IMR-90 (cell line): ENCODE results near the gene CARMIL1. TPM values are rescaled to one million over a fixed set of nuclear protein-coding genes. Genes with fewer than 3 reads are reported as not detected.

Source experiments
- ATAC-seq: fragments of 200-7000 bp; cut with Tn5 transposase; 2 replicates; pipeline ENCODE4 v1.9.1; 2020; ENCODE audit warnings: low read depth, mild to moderate bottlenecking, moderate library complexity
- BruUV-seq: library from RNA; stranded (reverse); fragments of 400-500 nt; replicated peaks from 2 replicates; lab custom pipeline; 2021; lab: Mats Ljungman, UMichigan
- CTCF ChIA-PET: fragments of 300-600 bp; formaldehyde crosslinking; extraction: SDS; loops from one replicate; lab custom pipeline; 2021; ENCODE audit warnings: antibody characterized with exemption; lab: Yijun Ruan, JAX
- POLR2A ChIA-PET: fragments of 300-600 bp; sonication (Branson Sonifier 250); formaldehyde crosslinking; loops from one replicate; lab custom pipeline; 2022; ENCODE audit warnings: antibody characterized with exemption; ENCODE audit not compliant: unreplicated experiment; lab: Charles Lee
- DNase-seq: peaks from one replicate; pipeline ENCODE4 v3.0.0; 2013
- H2AFZ ChIP-seq: replicated peaks from 2 replicates; pipeline ENCODE3; 2013; ENCODE audit warnings: low read length, mild to moderate bottlenecking; ENCODE audit not compliant: poor library complexity
- H2AK5ac ChIP-seq: 2 replicates; pipeline ENCODE4 v1.6.1; 2013; ENCODE audit warnings: low read depth, low read length, inconsistent platforms
- H2AK9ac ChIP-seq: replicated peaks from 2 replicates; pipeline ENCODE3; 2013; ENCODE audit warnings: mild to moderate bottlenecking, low read depth, low read length, moderate library complexity; ENCODE audit not compliant: poor library complexity
- H2BK120ac ChIP-seq: 2 replicates; pipeline ENCODE4 v1.6.1; 2013; ENCODE audit warnings: low read depth, low read length, inconsistent platforms
- H2BK15ac ChIP-seq: 3 replicates; pipeline ENCODE4 v1.6.1; 2013; ENCODE audit warnings: low read depth, low read length, inconsistent platforms
- H2BK20ac ChIP-seq: 2 replicates; pipeline ENCODE4 v1.6.1; 2013; ENCODE audit warnings: low read depth, mild to moderate bottlenecking, inconsistent platforms, low read length, moderate library complexity
- H2BK5ac ChIP-seq: 2 replicates; pipeline ENCODE4 v1.6.1; 2013; ENCODE audit warnings: mild to moderate bottlenecking, low read depth, low read length, inconsistent platforms; ENCODE audit not compliant: poor library complexity, severe bottlenecking
- H3K14ac ChIP-seq: replicated peaks from 2 replicates; pipeline ENCODE4 v1.6.1; 2013; ENCODE audit warnings: low read depth, low read length, inconsistent platforms
- H3K18ac ChIP-seq: 2 replicates; pipeline ENCODE4 v1.6.1; 2013; ENCODE audit warnings: low read depth, low read length, control low read depth
- H3K23ac ChIP-seq: 2 replicates; pipeline ENCODE4 v1.6.1; 2013; ENCODE audit warnings: low read depth, low read length, inconsistent platforms
- H3K27ac ChIP-seq: 2 replicates; pipeline ENCODE4 v1.5.1; 2013; ENCODE audit warnings: mild to moderate bottlenecking, control low read depth, low read length; ENCODE audit not compliant: insufficient read depth
- H3K27me3 ChIP-seq: 2 replicates; pipeline ENCODE4 v1.6.1; 2013; ENCODE audit warnings: low read length; ENCODE audit not compliant: control insufficient read depth, insufficient read depth
- H3K36me3 ChIP-seq: 2 replicates; pipeline ENCODE4 v1.6.1; 2013; ENCODE audit warnings: low read length, mixed read lengths; ENCODE audit not compliant: control insufficient read depth, insufficient read depth
- H3K4ac ChIP-seq: 2 replicates; pipeline ENCODE4 v1.6.1; 2013; ENCODE audit warnings: low read depth, low read length, inconsistent platforms
- H3K4me1 ChIP-seq: 2 replicates; pipeline ENCODE4 v1.6.1; 2013; ENCODE audit warnings: low read length, mixed read lengths; ENCODE audit not compliant: control insufficient read depth, insufficient read depth
- H3K4me2 ChIP-seq: 2 replicates; pipeline ENCODE4 v1.6.1; 2013; ENCODE audit warnings: low read depth, mild to moderate bottlenecking, control low read depth, low read length, moderate library complexity
- H3K4me3 ChIP-seq: 2 replicates; pipeline ENCODE4 v1.5.1; 2013; ENCODE audit warnings: low read depth, mild to moderate bottlenecking, control low read depth, low read length, moderate library complexity; ENCODE audit not compliant: insufficient read depth
- H3K56ac ChIP-seq: 2 replicates; pipeline ENCODE4 v1.6.1; 2013; ENCODE audit warnings: low read length, inconsistent platforms; ENCODE audit not compliant: insufficient read depth; ENCODE audit errors: extremely low read depth
- H3K79me1 ChIP-seq, 2 experiments: 2 replicates each; pipeline ENCODE4 v1.6.1; 2013; ENCODE audit warnings: low read length in 2 of 2, inconsistent platforms in 1 of 2, low read depth in 1 of 2
- H3K9ac ChIP-seq: 2 replicates; pipeline ENCODE4 v1.6.1; 2013; ENCODE audit warnings: low read depth, low read length, control low read depth
- H3K9me1 ChIP-seq: 2 replicates; pipeline ENCODE4 v1.6.1; 2013; ENCODE audit warnings: low read length, inconsistent platforms; ENCODE audit not compliant: insufficient read depth
- H3K9me3 ChIP-seq: 2 replicates; pipeline ENCODE4 v1.6.1; 2013; ENCODE audit warnings: low read length; ENCODE audit not compliant: control insufficient read depth, insufficient read depth
- H4K20me1 ChIP-seq: 2 replicates; pipeline ENCODE4 v1.6.1; 2013; ENCODE audit warnings: low read length, inconsistent platforms; ENCODE audit not compliant: insufficient read depth
- H4K5ac ChIP-seq: 2 replicates; pipeline ENCODE4 v1.6.1; 2013; ENCODE audit warnings: mild to moderate bottlenecking, low read depth, low read length, control low read depth
- H4K8ac ChIP-seq, 2 experiments: 2 replicates each; pipeline ENCODE4 v1.6.1; 2013; ENCODE audit warnings: low read depth in 2 of 2, low read length in 2 of 2, control low read depth in 1 of 2, inconsistent platforms in 1 of 2
- H4K91ac ChIP-seq: 2 replicates; pipeline ENCODE4 v1.6.1; 2013; ENCODE audit warnings: low read depth, low read length, inconsistent platforms; ENCODE audit not compliant: insufficient read depth
- CEBPB ChIP-seq: IDR thresholded peaks from 2 replicates; pipeline ENCODE4 v1.6.1; 2012; ENCODE audit warnings: low read depth, low read length, improper control_type of control experiment
- ELK1 ChIP-seq: fragments of 150-350 bp; IDR thresholded peaks from 2 replicates; pipeline ENCODE4 v1.6.1; 2016; ENCODE audit warnings: low read depth, mild to moderate bottlenecking, low read length, moderate library complexity, borderline replicate concordance
- FOS ChIP-seq: fragments of 150-350 bp; IDR thresholded peaks from 2 replicates; pipeline ENCODE4 v1.6.1; 2016; ENCODE audit warnings: low read depth, low read length
- RCOR1 ChIP-seq: IDR thresholded peaks from 2 replicates; pipeline ENCODE4 v1.6.1; 2012; ENCODE audit warnings: mild to moderate bottlenecking, low read length, improper control_type of control experiment; ENCODE audit not compliant: insufficient replicate concordance
- WGBS, 2 experiments: methylation state at CpG; one replicate each; pipeline versions ENCODE4 v1.1.5 to v1.1.7; 2013; ENCODE audit warnings: missing lambda C conversion rate in 2 of 2; ENCODE audit not compliant: insufficient read length in 1 of 2; ENCODE audit errors: extremely low coverage in 2 of 2; 5-methylcytosine and 5-hydroxymethylcytosine counted together
- dilution Hi-C: fragments of 300-500 bp; cut with HindIII; formaldehyde crosslinking; loops from one replicate; pipeline ENCODE4 v1.14.3; 2018; ENCODE audit warnings: low sequenced_read_pairs; ENCODE audit not compliant: unreplicated experiment
- in situ Hi-C: fragments of 300-500 bp; cut with MboI; formaldehyde crosslinking; loops from 3 replicates; pipeline ENCODE4 v1.14.3; 2019; ENCODE audit warnings: low sequenced_read_pairs, inconsistent platforms, mixed read lengths
- intact Hi-C: fragments of 100-400 bp; cut with micrococcal nuclease; formaldehyde crosslinking; loops from 2 replicates; pipeline ENCODE4 v1.10.0; 2022
- polyA plus RNA-seq, 3 experiments: library from polyadenylated mRNA; depleted of rRNA; stranded (reverse); fragments of >200 nt; gene quantifications; 2 replicates each; pipeline ENCODE4 v1.2.3, GENCODE V29; 2012; ENCODE audit warnings: low replicate concordance in 1 of 3
- total RNA-seq: library from RNA; depleted of rRNA; stranded (reverse); fragments of >200 nt; gene quantifications from 2 replicates; pipeline ENCODE4 v1.2.3, GENCODE V29; 2012

CARMIL1 gene
- total and polyA plus RNA-seq, 2 of the 4 experiments (the other 2 are of a cell fraction), result 1.3 to 2.9 TPM

- no peak for TF ChIP-seq FOS
- no peak for TF ChIP-seq ELK1
- no peak for TF ChIP-seq RCOR1
- TF ChIP-seq CEBPB, result no peak
Measured at GRCh38 chr6:25649611-25650010, 370.4 kb downstream of the CARMIL1 start.

More at GRCh38 chr6:25649611-25650010, 370.4 kb downstream of the CARMIL1 start:
- Histone ChIP-seq H2BK5ac (no peak overlapping the region), H2BK15ac (no peak overlapping the region), H3K79me1 (no peaks in the 10 kb centered on the region), H4K8ac (no peak overlapping the region), H4K5ac (no peak overlapping the region), H3K9me1 (no peaks in the 10 kb centered on the region), H3K9ac (no peak overlapping the region), H4K91ac (no peak overlapping the region), H3K4me1 (no peaks in the 10 kb centered on the region), H3K14ac (no peak overlapping the region), H2BK20ac (no peak overlapping the region), H3K27ac (no peak overlapping the region), H3K56ac (no peak overlapping the region), H2AFZ (no peak overlapping the region), H3K23ac (no peak overlapping the region), H2AK5ac (no peak overlapping the region), H3K27me3 (no peaks in the 10 kb centered on the region), H3K18ac (no peak overlapping the region), H3K4me2 (no peak overlapping the region), H3K36me3 (no peaks in the 10 kb centered on the region), H2AK9ac (no peak overlapping the region), H3K4me3 (no peak overlapping the region), H3K9me3 (no peaks in the 10 kb centered on the region), H3K4ac (no peak overlapping the region), H4K20me1 (no peaks in the 10 kb centered on the region), H2BK120ac (no peak overlapping the region)
- POLR2A ChIA-PET, result no interaction called here
- intact Hi-C loops (no loop called here), dilution Hi-C loops (no loop called here), in situ Hi-C loops (no loop called here)
- no TSS peak for BruUV-seq
- ATAC-seq (no peak), DNase-seq (no peak)
- CTCF ChIA-PET, result no interaction called here
- no CpG with 5 or more reads among the region's 1 CpG for WGBS, 2 experiments
